Right atrium auricular region (tissue), 2 donors: ENCODE measurements around the gene PSD2. TPM values are rescaled to one million over a fixed set of nuclear protein-coding genes. Genes with fewer than 3 reads are reported as not detected.
A peak's percentile ranks its signal among the peaks of the same experiment; 100 is the strongest.

Experiments
- DNase-seq: peaks from one replicate; pipeline ENCODE4 v3.0.0-alpha.2; 2019; ENCODE audit warnings: low spot score
- H3K27ac ChIP-seq, 2 donors: fragments of 200-600 bp; sonication (generic); 1 replicate in 1 of 2; 2 replicates in 1 of 2; pipeline ENCODE4 v1.5.1; 2016 to 2019
- H3K27me3 ChIP-seq, 2 donors: fragments of 200-600 bp; sonication (generic); one replicate each; pipeline versions ENCODE4 v1.5.1 to v1.6.0; 2017 to 2019
- H3K36me3 ChIP-seq: fragments of 200-600 bp; sonication (generic); one replicate; pipeline ENCODE4 v1.5.1; 2016
- H3K4me1 ChIP-seq, 2 donors: fragments of 200-600 bp; sonication (generic); one replicate each; pipeline versions ENCODE4 v1.5.1 to v1.6.0; 2017 to 2019
- H3K4me3 ChIP-seq, 2 donors: fragments of 200-600 bp; sonication (generic); 1 replicate in 1 of 2; 2 replicates in 1 of 2; pipeline ENCODE4 v1.5.1; 2017 to 2019; ENCODE audit warnings: mild to moderate bottlenecking in 1 of 2, moderate library complexity in 1 of 2
- H3K9me3 ChIP-seq, 2 donors: fragments of 200-600 bp; sonication (generic); one replicate each; pipeline ENCODE4 v1.5.1; 2019
- total RNA-seq, 2 donors: library from RNA; depleted of rRNA; stranded (reverse); fragments of >200 nt; gene quantifications; one replicate each; pipeline ENCODE4 v1.1.0, GENCODE V29; 2016
- TF ChIP-seq, protein P1 (sequence below), 2 donors: fragments of 200-600 bp; sonication (generic); IDR thresholded peaks; one replicate each; pipeline ENCODE4 v1.5.1; 2019; ENCODE audit warnings: antibody characterized with exemption in 2 of 2

The PSD2 gene
- total RNA-seq, 2 donors from 2014 or later: 0.12 to 0.19 TPM

DNA sequence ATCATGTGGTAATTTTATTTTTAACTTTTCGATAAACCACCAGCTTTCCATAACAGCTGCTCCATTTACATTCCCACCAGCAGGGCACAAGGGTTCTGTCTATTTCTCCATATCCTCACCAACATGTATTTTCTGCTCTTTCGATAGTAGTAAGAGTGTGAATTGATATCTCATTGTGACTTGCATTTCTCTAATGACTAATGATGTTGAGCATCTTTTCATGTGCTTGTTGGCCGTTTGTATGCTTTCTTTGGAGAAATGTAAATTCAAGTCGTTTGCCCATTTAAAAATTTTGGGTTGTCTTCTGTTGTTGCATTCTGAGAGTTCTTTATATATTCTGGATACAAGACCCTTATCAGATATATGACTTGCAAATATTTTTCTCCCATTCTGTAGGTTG lies 45.9 kb downstream of the PSD2 start:
- DNase-seq: no peak
- H3K4me1 ChIP-seq: no peaks in the 10 kb centered on the region
- TF ChIP-seq, protein P1, sequence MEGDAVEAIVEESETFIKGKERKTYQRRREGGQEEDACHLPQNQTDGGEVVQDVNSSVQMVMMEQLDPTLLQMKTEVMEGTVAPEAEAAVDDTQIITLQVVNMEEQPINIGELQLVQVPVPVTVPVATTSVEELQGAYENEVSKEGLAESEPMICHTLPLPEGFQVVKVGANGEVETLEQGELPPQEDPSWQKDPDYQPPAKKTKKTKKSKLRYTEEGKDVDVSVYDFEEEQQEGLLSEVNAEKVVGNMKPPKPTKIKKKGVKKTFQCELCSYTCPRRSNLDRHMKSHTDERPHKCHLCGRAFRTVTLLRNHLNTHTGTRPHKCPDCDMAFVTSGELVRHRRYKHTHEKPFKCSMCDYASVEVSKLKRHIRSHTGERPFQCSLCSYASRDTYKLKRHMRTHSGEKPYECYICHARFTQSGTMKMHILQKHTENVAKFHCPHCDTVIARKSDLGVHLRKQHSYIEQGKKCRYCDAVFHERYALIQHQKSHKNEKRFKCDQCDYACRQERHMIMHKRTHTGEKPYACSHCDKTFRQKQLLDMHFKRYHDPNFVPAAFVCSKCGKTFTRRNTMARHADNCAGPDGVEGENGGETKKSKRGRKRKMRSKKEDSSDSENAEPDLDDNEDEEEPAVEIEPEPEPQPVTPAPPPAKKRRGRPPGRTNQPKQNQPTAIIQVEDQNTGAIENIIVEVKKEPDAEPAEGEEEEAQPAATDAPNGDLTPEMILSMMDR (IDR thresholded peaks at IDR 0.05): no peak

DNA sequence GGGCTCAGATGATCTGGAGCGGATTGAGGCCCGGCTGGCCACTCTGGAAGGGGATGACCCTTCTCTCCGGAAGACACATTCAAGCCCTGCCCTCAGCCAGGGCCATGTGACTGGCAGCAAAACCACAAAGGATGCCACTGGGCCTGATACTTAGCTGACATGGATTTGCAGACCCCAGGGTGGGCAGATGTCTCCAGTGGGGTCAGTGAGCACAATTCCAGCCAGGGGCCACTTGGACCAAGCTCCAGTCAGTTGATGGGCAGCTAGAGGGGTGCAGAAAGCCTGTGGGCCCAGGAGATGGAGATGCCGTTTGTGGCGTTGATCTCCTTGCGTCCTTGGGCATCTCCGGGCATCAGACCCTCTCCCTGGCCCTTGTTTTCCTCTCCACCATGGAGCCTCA lies 46.7 kb downstream of the PSD2 start:
- Histone ChIP-seq H3K36me3 (no peaks in the 10 kb centered on the region), H3K9me3 (no peaks in the 10 kb centered on the region), H3K27me3 (no peaks in the 10 kb centered on the region), H3K4me3 (no peak overlapping the region), H3K27ac (no peak overlapping the region), H3K4me1 (peaks cover 0 to 4% of the 10 kb centered on the region in 2 donors)
- TF ChIP-seq, protein P1 (IDR thresholded peaks at IDR 0.05): no peak
- no peak for DNase-seq

More for the DNA sequence above, 45.9 kb downstream of the PSD2 start:
- Histone ChIP-seq H3K27ac (no peak overlapping the region), H3K36me3 (no peaks in the 10 kb centered on the region), H3K27me3 (no peaks in the 10 kb centered on the region), H3K4me3 (no peak overlapping the region), H3K9me3 (no peaks in the 10 kb centered on the region)

DNA sequence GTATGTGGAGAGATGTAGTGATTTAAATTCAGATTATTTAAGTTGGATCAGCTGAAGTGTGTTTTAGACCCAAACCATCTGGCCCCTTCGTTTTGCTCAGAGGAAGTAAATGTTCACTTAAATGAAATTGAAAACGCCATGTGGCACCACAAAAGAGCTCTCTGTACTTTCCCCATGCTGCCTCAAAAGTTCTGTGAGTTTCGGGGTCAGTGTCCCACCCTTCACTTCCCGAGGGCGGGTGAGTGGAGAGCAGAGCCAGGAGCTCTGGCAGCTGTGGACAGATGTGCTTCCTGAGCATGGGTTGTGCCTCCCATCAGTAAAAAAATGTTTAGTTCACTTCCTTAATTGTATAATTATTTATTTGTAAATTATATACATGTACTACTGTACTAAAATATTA lies 48.4 kb downstream of the PSD2 start:
- H3K4me1 ChIP-seq: peaks cover 0 to 16% of the 10 kb centered on the region in 2 donors
- no peaks in the 10 kb centered on the region for H3K27me3 ChIP-seq
- no peak for DNase-seq
- no peak overlapping the region for H3K27ac ChIP-seq
- H3K4me3 ChIP-seq: no peak overlapping the region
- TF ChIP-seq, protein P1 (IDR thresholded peaks at IDR 0.05): no peak
- H3K36me3 ChIP-seq: no peaks in the 10 kb centered on the region
- H3K9me3 ChIP-seq: no peaks in the 10 kb centered on the region

DNA sequence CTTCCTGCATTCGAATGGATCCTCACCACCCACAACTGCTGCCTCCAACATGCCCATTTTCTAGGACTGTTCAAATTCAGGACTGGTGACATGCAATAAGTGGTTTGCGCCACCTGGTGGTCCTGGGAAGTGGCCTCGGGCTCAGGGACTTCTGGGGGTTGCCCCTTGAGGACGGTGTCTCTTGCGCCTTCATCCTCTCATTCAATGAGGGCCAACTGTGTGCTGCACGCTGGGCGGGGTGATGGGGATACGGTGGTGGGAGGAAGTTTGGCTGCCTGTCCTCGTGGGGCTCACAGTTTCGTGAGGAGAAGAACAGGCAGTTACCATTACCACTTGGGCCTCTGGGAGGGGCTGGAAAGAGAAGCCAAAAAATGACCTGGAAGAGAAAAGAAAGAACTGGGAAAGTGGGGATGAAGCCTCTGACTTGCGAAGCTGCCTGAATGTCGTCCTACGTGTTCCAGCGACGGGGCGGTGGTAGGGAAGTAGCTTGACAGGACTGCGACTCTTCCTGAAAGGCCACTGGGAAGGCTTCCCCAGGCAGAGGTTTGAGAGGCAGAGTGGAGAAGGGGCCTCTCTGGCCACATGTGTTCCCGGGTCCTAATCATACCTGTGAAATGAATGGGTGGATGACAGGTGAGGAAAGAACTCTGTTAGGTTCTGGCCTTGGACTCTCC lies 49.0 kb downstream of the PSD2 start:
- DNase-seq: peak; percentile 73
- no peak overlapping the region for H3K27ac ChIP-seq
- no peaks in the 10 kb centered on the region for H3K27me3 ChIP-seq
- no peaks in the 10 kb centered on the region for H3K9me3 ChIP-seq
- TF ChIP-seq, protein P1 (IDR thresholded peaks at IDR 0.05): peak; percentile 65 to 79
- peaks cover 0 to 17% of the 10 kb centered on the region in 2 donors for H3K4me1 ChIP-seq
- no peaks in the 10 kb centered on the region for H3K36me3 ChIP-seq
- H3K4me3 ChIP-seq: no peak overlapping the region

GRCh38 chr5:139845846-139846681 lies 50.5 kb downstream of the PSD2 start:
- Histone ChIP-seq H3K36me3 (no peaks in the 10 kb centered on the region), H3K4me3 (no peak overlapping the region), H3K4me1 (peaks cover 0 to 17% of the 10 kb centered on the region in 2 donors), H3K27ac (no peak overlapping the region), H3K27me3 (no peaks in the 10 kb centered on the region), H3K9me3 (no peaks in the 10 kb centered on the region)
- no peak for DNase-seq
- TF ChIP-seq, protein P1 (IDR thresholded peaks at IDR 0.05): no peak
